Stimulated activated CD8-positive, alpha-beta memory T cell treated with anti-CD3 and anti-CD28 coated beads, Interleukin-15, amount 100 ng/mL, for 1 hour (primary cell): ENCODE measurements around the gene SLC16A6.
A peak's percentile ranks its signal among the peaks of the same experiment; 100 is the strongest.
"Not testable (repeated sequence)": the region's sequence is repeated elsewhere in the genome, so short reads cannot be mapped to it uniquely, and the experiment has no call there.

ENCODE experiments used
- DNase-seq: peaks from one replicate; pipeline ENCODE4 v3.0.0-alpha.2; 2020; ENCODE audit warnings: low read depth

The SLC16A6 gene

GRCh38 chr17:68290955-68291835 lies at the start of gene SLC16A6, which contains the start of gene ARSG:
Gene SLC16A6, minus strand, starts transcription at chr17:68291127. Its CDS starts 12,807 bp downstream, at chr17:68278320.
Gene ARSG, plus strand, starts transcription at chr17:68291495. Its CDS starts 15,999 bp downstream, at chr17:68307494.
- DNase-seq = peak; percentile 53

GRCh38 chr17:68334393-68334792 lies 43.5 kb upstream of the SLC16A6 start:
- DNase-seq = no peak

GRCh38 chr17:68331932-68332331 lies 41.0 kb upstream of the SLC16A6 start:
- not testable (repeated sequence) for DNase-seq

DNA sequence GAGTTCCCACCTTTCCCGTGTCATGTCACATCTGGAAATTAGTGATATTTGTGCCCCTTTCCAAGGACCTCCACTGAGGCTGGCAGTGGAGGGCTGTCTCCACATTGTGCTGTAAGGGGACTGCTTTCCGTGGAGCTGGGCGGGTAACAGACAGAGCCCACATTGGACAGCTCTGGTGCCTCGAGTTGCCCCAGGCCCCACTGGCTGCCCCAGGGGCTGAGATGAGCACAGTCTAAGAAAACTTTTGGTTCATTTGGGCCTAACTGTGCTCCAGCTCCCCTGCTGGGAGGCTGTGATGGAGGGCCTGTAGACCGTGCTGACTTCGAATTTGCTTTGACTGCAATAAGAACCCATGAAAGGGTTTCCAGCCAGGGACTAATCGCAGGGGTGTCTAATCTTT lies 38.4 kb upstream of the SLC16A6 start:
- DNase-seq = no peak

DNA sequence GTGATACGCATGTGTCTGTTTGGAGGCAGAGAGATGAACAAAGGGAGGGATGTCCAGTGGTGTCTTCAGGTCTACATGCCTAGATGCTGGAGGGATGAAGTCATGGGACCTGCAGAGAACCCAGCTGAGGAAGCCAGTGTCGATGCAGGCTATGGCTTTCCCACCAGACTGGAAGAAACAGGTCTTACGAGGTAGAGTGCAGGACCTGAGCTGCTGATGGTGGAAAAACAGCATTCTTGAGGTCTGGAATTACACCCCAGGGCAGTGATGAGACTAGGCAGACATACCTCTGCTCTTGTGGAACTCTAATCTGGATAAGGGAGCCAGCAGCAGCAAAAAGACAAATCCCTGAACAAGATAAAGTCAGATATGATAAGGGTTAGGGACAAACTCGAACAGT lies 37.7 kb upstream of the SLC16A6 start:
- DNase-seq = no peak

GRCh38 chr17:68327823-68328557 lies 37.1 kb upstream of the SLC16A6 start:
- no peak for DNase-seq

GRCh38 chr17:68326681-68327080 lies 35.8 kb upstream of the SLC16A6 start:
- no peak for DNase-seq

DNA sequence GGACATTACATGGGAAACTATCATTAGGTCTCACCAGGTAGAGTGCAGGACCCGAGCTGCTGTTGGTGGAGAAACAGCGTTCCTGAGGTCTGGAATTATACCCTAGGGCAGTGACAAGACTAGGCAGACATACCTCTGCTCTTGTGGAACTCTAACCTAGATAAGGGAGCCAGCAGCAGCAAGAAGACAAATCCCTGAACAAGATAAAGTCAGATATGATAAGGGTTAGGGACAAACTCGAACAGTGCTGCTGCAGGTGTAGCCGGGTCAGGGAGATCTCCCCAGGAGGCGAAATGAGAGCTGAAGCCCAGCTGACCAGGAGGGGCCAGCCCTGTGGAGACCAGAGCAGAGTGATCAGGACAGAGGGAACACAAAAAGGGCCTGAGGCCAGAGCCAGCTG lies 35.0 kb upstream of the SLC16A6 start:
- no peak for DNase-seq

DNA sequence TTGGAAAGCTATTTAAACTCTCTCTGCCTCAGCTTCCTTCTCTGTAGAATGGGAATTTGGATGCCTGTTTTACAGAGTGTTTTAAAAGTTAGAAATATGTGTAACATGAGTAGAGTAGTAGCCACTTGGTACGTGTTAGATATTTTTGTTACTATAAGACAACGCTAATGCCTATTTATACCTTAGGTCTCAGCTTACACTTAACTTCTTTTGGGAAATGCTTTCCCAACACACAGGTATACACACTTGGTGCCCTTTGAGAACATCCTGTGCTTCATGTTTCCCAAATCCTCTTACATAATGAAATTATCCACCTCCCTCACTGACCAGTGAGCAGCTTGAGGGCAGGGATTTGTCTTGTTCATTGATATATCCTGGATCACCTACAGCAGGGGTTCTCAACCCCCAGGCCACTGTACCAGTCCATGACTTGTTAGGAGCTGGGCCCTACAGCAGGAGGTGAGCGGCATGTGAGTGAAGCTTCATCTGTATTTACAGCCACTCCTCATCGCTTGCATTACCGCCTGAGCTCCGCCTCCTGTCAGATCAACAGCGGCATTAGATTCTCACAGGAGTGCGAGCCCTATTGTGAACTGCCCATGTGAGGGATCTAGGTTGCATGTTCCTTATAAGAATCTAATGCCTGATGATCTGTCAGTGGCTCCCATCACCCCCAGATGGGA lies 33.9 kb upstream of the SLC16A6 start:
- DNase-seq = no peak

GRCh38 chr17:68324114-68324513 lies 33.2 kb upstream of the SLC16A6 start:
- no peak for DNase-seq

GRCh38 chr17:68322630-68323029 lies 31.7 kb upstream of the SLC16A6 start:
- DNase-seq = no peak

DNA sequence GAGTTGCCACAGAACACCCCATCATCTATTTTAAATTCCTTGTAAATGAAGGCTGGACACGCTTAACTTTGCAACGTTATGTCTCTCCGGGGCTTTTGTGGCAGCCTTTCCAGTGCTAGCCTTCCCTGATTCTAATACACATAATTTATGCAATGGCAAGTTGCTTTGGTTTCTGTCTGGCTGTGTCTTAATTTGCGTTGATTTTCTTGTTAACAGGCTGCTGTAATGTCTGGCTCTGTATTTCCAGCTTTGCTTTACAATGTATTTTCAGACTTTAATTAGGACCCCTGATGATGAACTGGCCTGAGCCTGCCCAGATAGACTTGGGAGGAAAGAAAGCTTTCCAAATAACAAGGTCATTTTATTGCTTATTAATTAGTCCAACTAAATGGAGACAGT lies 30.6 kb upstream of the SLC16A6 start:
- no peak for DNase-seq

GRCh38 chr17:68320943-68321555 lies 30.1 kb upstream of the SLC16A6 start:
- no peak for DNase-seq

DNA sequence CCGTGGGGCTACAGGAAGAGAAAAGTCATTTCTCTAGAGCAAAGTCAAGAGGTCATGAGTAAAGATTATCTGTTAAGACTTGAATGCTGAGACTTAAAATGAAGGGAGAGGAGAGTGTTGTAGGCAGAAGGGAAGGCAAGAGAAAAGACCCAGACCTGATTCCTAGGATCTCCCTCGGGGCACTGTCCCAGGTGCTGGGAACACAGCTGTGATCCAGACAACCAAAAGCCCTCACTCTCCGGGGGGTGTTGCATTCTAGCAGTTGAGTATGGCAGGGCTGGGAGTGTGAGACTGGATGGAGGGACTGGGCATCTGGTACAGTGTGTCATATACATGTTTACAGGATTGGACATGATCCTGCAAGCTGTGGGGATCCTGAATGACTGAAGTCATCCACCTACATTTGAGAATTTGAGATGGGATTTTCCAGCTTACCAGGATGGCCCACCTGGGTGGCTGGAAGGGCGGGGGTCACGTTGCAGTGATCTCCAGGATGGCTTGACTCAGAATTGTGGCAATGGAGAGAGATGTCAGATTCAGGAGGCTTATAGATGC lies 29.5 kb upstream of the SLC16A6 start:
- no peak for DNase-seq

GRCh38 chr17:68319410-68320162 lies 28.7 kb upstream of the SLC16A6 start:
- no peak for DNase-seq

DNA sequence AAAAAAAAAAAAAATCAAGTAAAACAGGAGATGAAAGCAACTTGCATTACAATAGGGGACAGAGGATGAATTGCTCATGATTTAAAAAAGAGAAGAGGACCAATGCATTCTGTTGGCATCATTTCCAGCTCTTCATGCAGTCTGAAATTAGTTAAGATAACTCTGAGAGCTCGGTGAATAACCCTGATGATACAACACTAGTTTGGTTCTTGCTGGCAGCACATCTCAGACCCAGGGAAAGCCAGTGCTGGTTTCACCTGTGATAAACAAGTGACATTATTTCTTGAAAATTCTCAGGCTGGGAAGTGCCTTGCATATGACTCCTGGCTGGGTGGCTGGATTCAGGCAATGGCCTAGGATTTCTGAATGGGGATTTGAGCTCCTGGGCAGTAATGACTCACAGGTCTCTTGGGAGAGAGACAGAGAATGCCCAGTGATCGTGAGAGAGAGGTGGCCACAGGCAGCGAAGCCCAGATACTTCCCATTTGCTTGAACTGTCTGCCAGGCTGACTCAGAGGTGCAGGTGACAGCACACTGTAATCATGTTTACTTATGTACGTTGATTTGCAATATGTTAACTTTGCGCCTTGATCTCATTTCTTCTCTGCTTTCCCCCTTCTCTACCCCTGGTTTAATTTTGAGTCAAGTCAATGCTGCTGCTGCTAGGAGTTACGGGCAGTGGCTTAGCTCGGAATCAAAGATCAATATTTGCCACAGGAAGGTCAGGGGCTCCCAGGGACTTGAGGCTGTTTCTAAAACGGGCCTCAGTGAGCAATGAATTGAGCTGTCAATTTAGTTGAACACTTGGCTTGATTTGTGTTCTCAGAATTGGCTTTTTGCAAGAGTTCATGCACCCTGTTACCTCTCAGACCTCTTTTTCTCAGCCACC lies 27.4 kb upstream of the SLC16A6 start:
- no peak for DNase-seq

GRCh38 chr17:68317458-68317857 lies 26.5 kb upstream of the SLC16A6 start:
- DNase-seq = no peak

GRCh38 chr17:68315930-68316329 lies 25.0 kb upstream of the SLC16A6 start:
- DNase-seq = no peak

GRCh38 chr17:68314916-68315535 lies 24.1 kb upstream of the SLC16A6 start:
- no peak for DNase-seq

DNA sequence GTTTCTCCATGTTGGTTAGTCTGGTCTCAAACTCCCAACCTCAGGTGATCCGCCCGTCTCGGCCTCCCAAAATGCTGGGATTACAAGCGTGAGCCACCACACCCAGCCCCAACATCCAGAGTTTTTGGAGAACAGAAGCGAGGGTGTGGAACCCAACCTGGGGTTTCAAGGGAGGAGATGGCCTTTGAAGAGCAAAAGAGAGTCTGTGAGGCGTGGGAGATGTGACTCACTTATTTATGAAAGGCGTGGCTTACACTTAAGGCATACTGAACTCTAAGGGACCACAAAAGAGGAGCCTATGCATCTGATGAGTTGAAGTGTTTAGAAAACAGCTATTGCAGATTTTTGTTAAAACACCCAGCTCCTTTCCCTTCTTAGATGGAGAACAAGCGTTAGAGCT lies 19.2 kb upstream of the SLC16A6 start:
- peak; percentile 25 for DNase-seq
